GM12878 (cell line): ENCODE measurements around the gene ATXN1.

ENCODE experiments used
- CBX3 ChIP-seq: fragments of 200-600 bp; sonication (generic); IDR thresholded peaks from 2 replicates; pipeline ENCODE4 v1.6.1; 2016; ENCODE audit warnings: low read depth, borderline replicate concordance
- CHD4 ChIP-seq: fragments of 200-600 bp; sonication (generic); IDR thresholded peaks from 2 replicates; pipeline ENCODE4 v1.6.1; 2016; ENCODE audit warnings: mild to moderate bottlenecking
- CTCF ChIP-seq, 3 experiments: IDR thresholded peaks in 2 of 3; conservative IDR thresholded peaks in 1 of 3; 2 replicates each; pipeline ENCODE4 v1.5.1; 2011; ENCODE audit warnings: low read depth in 3 of 3, low read length in 3 of 3, mild to moderate bottlenecking in 3 of 3, control low read depth in 2 of 3, moderate library complexity in 2 of 3, inconsistent platforms in 1 of 3, mixed read lengths in 1 of 3; ENCODE audit not compliant: control insufficient read depth in 2 of 3, insufficient read depth in 1 of 3; ENCODE audit errors: extremely low read depth in 1 of 3
- EP300 ChIP-seq, 2 experiments: fragments of 150-350 bp in 1 of 2; IDR thresholded peaks; 2 replicates each; pipeline ENCODE4 v1.6.1; 2011 to 2012; ENCODE audit warnings: low read depth in 2 of 2, low read length in 2 of 2, borderline replicate concordance in 1 of 2, improper control_type of control experiment in 1 of 2, inconsistent platforms in 1 of 2; ENCODE audit not compliant: control insufficient read depth in 1 of 2
- EZH2 ChIP-seq: IDR thresholded peaks from 2 replicates; pipeline ENCODE4 v1.6.1; 2012; ENCODE audit warnings: low read depth, mild to moderate bottlenecking, control low read depth, inconsistent platforms, low read length, borderline replicate concordance; ENCODE audit not compliant: control insufficient read depth
- FOS ChIP-seq: IDR thresholded peaks from 3 replicates; pipeline ENCODE4 v1.6.1; 2011; ENCODE audit warnings: borderline replicate concordance; ENCODE audit not compliant: insufficient read length; ENCODE audit errors: extremely low read depth
- FOXM1 ChIP-seq: IDR thresholded peaks from 2 replicates; pipeline ENCODE4 v1.6.1; 2012; ENCODE audit warnings: low read depth, mild to moderate bottlenecking, inconsistent platforms, low read length, moderate library complexity
- JUNB ChIP-seq: IDR thresholded peaks from 2 replicates; pipeline ENCODE4 v1.6.1; 2016; ENCODE audit warnings: antibody characterized with exemption, mild to moderate bottlenecking
- MAX ChIP-seq: IDR thresholded peaks from 2 replicates; pipeline ENCODE4 v1.6.1; 2012; ENCODE audit warnings: low read depth, low read length, improper control_type of control experiment
- MXI1 ChIP-seq: fragments of 150-350 bp; IDR thresholded peaks from 2 replicates; pipeline ENCODE4 v1.6.1; 2011; ENCODE audit warnings: low read depth, mild to moderate bottlenecking, inconsistent platforms, low read length, improper control_type of control experiment
- PAX5 ChIP-seq: IDR thresholded peaks from 2 replicates; pipeline ENCODE4 v1.6.1; 2011; ENCODE audit warnings: low read depth, low read length, borderline replicate concordance
- PBX3 ChIP-seq: IDR thresholded peaks from 2 replicates; pipeline ENCODE4 v1.6.1; 2011; ENCODE audit warnings: mild to moderate bottlenecking, low read depth, low read length, moderate library complexity; ENCODE audit not compliant: insufficient replicate concordance

GRCh38 chr6:16360365-16360764 is 400.9 kb downstream of the ATXN1 start:
- TF ChIP-seq JUNB (no peak), FOS (no peak), CTCF (IDR thresholded peaks at IDR 0.05 in 2 of 3, conservative IDR thresholded peaks at IDR 0.05 in 1 of 3; ENCODE audit: control insufficient read depth in 2 of 3, extremely low read depth in 1 of 3, insufficient read depth in 1 of 3, low read depth in 3 of 3, low read length in 3 of 3) (no peak), FOXM1 (no peak), CHD4 (no peak), MAX (no peak), CBX3 (no peak), EP300 (IDR thresholded peaks at IDR 0.05; ENCODE audit: borderline replicate concordance in 1 of 2, control insufficient read depth in 1 of 2, low read depth in 2 of 2, low read length in 2 of 2) (no peak), MXI1 (no peak), PBX3 (no peak), PAX5 (no peak), EZH2 (no peak)
